WTC11 (cell line): ENCODE data around the gene COL3A1. TPM values are rescaled to one million over a fixed set of nuclear protein-coding genes. Genes with fewer than 3 reads are reported as not detected.

Experiments used
- ATAC-seq: fragments of 200-7000 bp; cut with Tn5 transposase; 2 replicates; pipeline ENCODE4 v1.10.0; 2021; ENCODE audit warnings: mild to moderate bottlenecking, moderate library complexity
- CTCF ChIA-PET: fragments of 300-600 bp; sonication (Branson Sonifier 250); formaldehyde crosslinking; loops from one replicate; lab custom pipeline; 2021; ENCODE audit warnings: antibody characterized with exemption; lab: Charles Lee
- POLR2A ChIA-PET: fragments of 350-600 bp; sonication (Branson Sonifier 250); formaldehyde crosslinking; loops from one replicate; lab custom pipeline; 2021; ENCODE audit warnings: antibody characterized with exemption; lab: Charles Lee
- DNase-seq: peaks from one replicate; pipeline ENCODE4 v3.0.0; 2021; ENCODE audit warnings: low spot score
- H3K27ac Mint-ChIP-seq: 2 replicates; pipeline ENCODE4 v1.8.0; 2021; ENCODE audit warnings: mixed read lengths
- H3K27me3 Mint-ChIP-seq: 2 replicates; pipeline ENCODE4 v1.8.0; 2021; ENCODE audit warnings: low read depth, mild to moderate bottlenecking, moderate library complexity, mixed read lengths
- H3K36me3 Mint-ChIP-seq: 2 replicates; pipeline ENCODE4 v1.8.0; 2021; ENCODE audit warnings: mixed read lengths
- H3K4me1 Mint-ChIP-seq: 2 replicates; pipeline ENCODE4 v1.8.0; 2022; ENCODE audit warnings: mixed read lengths
- H3K4me3 Mint-ChIP-seq: 2 replicates; pipeline ENCODE4 v1.8.0; 2021; ENCODE audit warnings: mild to moderate bottlenecking, moderate library complexity, mixed read lengths
- H3K9me3 Mint-ChIP-seq: 2 replicates; pipeline ENCODE4 v1.8.0; 2021; ENCODE audit warnings: mixed read lengths
- AR ChIP-seq: fragments of 250-450 bp; sonication (Bioruptor Pico); IDR thresholded peaks from 2 replicates; pipeline ENCODE4 v1.9.0; 2021; ENCODE audit warnings: mild to moderate bottlenecking
- ATF3 ChIP-seq: sonication (generic); formaldehyde crosslinking; conservative IDR thresholded peaks from 2 replicates; pipeline ENCODE4 v1.8.1; 2022; ENCODE audit warnings: mild to moderate bottlenecking, missing genetic modification reagents
- CDX4 ChIP-seq: fragments of 250-450 bp; sonication (Bioruptor Pico); IDR thresholded peaks from 2 replicates; pipeline ENCODE4 v1.9.0; 2021; ENCODE audit warnings: moderate library complexity, mild to moderate bottlenecking, inconsistent platforms, borderline replicate concordance
- E2F4 ChIP-seq: sonication (generic); formaldehyde crosslinking; IDR thresholded peaks from 2 replicates; pipeline ENCODE4 v1.8.1; 2022; ENCODE audit warnings: low read depth, mild to moderate bottlenecking, moderate library complexity, missing genetic modification reagents, borderline replicate concordance
- ELF4 ChIP-seq: sonication (generic); formaldehyde crosslinking; IDR thresholded peaks from 2 replicates; pipeline ENCODE4 v1.8.1; 2022; ENCODE audit warnings: low read depth, mild to moderate bottlenecking, moderate library complexity, missing genetic modification reagents
- ESRRA ChIP-seq: sonication (generic); formaldehyde crosslinking; IDR thresholded peaks from 2 replicates; pipeline ENCODE4 v1.8.1; 2022; ENCODE audit warnings: mild to moderate bottlenecking, missing genetic modification reagents, borderline replicate concordance
- FOXP4 ChIP-seq: sonication (generic); formaldehyde crosslinking; IDR thresholded peaks from 2 replicates; pipeline ENCODE4 v1.8.0; 2022; ENCODE audit warnings: mild to moderate bottlenecking, missing genetic modification reagents
- GABPB1 ChIP-seq: sonication (generic); formaldehyde crosslinking; IDR thresholded peaks from 2 replicates; pipeline ENCODE4 v1.8.1; 2023; ENCODE audit warnings: mild to moderate bottlenecking, missing genetic modification reagents
- GRHL2 ChIP-seq: fragments of 250-450 bp; sonication (Bioruptor Pico); IDR thresholded peaks from 2 replicates; pipeline ENCODE4 v1.8.0; 2022; ENCODE audit warnings: mild to moderate bottlenecking, moderate library complexity; ENCODE audit not compliant: insufficient replicate concordance, severe bottlenecking
- HMGA2 ChIP-seq: fragments of 250-450 bp; sonication (Bioruptor Pico); IDR thresholded peaks from 2 replicates; pipeline ENCODE4 v1.4.0; 2021; ENCODE audit warnings: mild to moderate bottlenecking, moderate library complexity
- MAX ChIP-seq: sonication (generic); formaldehyde crosslinking; IDR thresholded peaks from 2 replicates; pipeline ENCODE4 v1.8.0; 2022; ENCODE audit warnings: mild to moderate bottlenecking, missing genetic modification reagents
- NR1H2 ChIP-seq: sonication (generic); formaldehyde crosslinking; IDR thresholded peaks from 2 replicates; pipeline ENCODE4 v1.9.0; 2021; ENCODE audit warnings: mild to moderate bottlenecking, moderate library complexity, missing genetic modification reagents
- NR2C2 ChIP-seq: sonication (generic); formaldehyde crosslinking; IDR thresholded peaks from 2 replicates; pipeline ENCODE4 v1.8.0; 2022; ENCODE audit warnings: mild to moderate bottlenecking, missing genetic modification reagents
- OVOL2 ChIP-seq: fragments of 250-450 bp; sonication (Bioruptor Pico); IDR thresholded peaks from 2 replicates; pipeline ENCODE4 v1.9.0; 2021; ENCODE audit warnings: mild to moderate bottlenecking, borderline replicate concordance
- TCF7 ChIP-seq: sonication (generic); formaldehyde crosslinking; IDR thresholded peaks from 2 replicates; pipeline ENCODE4 v1.8.0; 2022; ENCODE audit warnings: mild to moderate bottlenecking, low read depth, missing genetic modification reagents, moderate library complexity
- TEAD1 ChIP-seq: sonication (generic); formaldehyde crosslinking; IDR thresholded peaks from 2 replicates; pipeline ENCODE4 v1.8.0; 2022; ENCODE audit warnings: mild to moderate bottlenecking, missing genetic modification reagents
- ZNF263 ChIP-seq: sonication (generic); formaldehyde crosslinking; IDR thresholded peaks from 2 replicates; pipeline ENCODE4 v1.8.1; 2022; ENCODE audit warnings: low read depth, mild to moderate bottlenecking, moderate library complexity, missing genetic modification reagents
- ZNF416 ChIP-seq: fragments of 250-450 bp; sonication (Bioruptor Pico); IDR thresholded peaks from 2 replicates; pipeline ENCODE4 v1.9.0; 2021; ENCODE audit warnings: mild to moderate bottlenecking, inconsistent platforms
- total RNA-seq: library from RNA; stranded (reverse); gene quantifications from 3 replicates; pipeline ENCODE4 v1.2.3, GENCODE V29; 2021

The COL3A1 gene
- total RNA-seq, 1 experiment from 2014 or later = 0.61 TPM

GRCh38 chr2:188984065-188984491 lies 9.9 kb downstream of the COL3A1 start (continued):
- TF ChIP-seq AR (CRISPR knock-in tag) (no peak), CDX4 (CRISPR knock-in tag) (no peak), MAX (no peak)

GRCh38 chr2:188984680-188985079 lies 10.5 kb downstream of the COL3A1 start:
- H3K27ac Mint-ChIP-seq = no peak overlapping the region
- H3K9me3 Mint-ChIP-seq = no peaks in the 10 kb centered on the region
- H3K4me3 Mint-ChIP-seq = no peak overlapping the region
- H3K27me3 Mint-ChIP-seq = no peaks in the 10 kb centered on the region
- no peaks in the 10 kb centered on the region for H3K36me3 Mint-ChIP-seq
- no peak for TF ChIP-seq TCF7 (CRISPR knock-in tag)
- TF ChIP-seq GABPB1 (CRISPR knock-in tag) = no peak
- TF ChIP-seq NR1H2 (CRISPR knock-in tag) = no peak
- TF ChIP-seq ELF4 (CRISPR knock-in tag) = no peak
- TF ChIP-seq OVOL2 (CRISPR knock-in tag) = no peak
- no peak for TF ChIP-seq E2F4
- TF ChIP-seq HMGA2 (CRISPR knock-in tag) = no peak
- TF ChIP-seq ATF3 (CRISPR knock-in tag) = no peak
- TF ChIP-seq ZNF263 (CRISPR knock-in tag) = no peak
- no peak for TF ChIP-seq TEAD1 (CRISPR knock-in tag)
- no peak for TF ChIP-seq FOXP4 (CRISPR knock-in tag)
- no peak for TF ChIP-seq ESRRA (CRISPR knock-in tag)
- no peak for TF ChIP-seq GRHL2 (CRISPR knock-in tag)
- TF ChIP-seq AR (CRISPR knock-in tag) = no peak
- no peak for TF ChIP-seq NR2C2
- TF ChIP-seq ZNF416 = no peak
- H3K4me1 Mint-ChIP-seq = no peaks in the 10 kb centered on the region
- POLR2A ChIA-PET = no interaction called here
- CTCF ChIA-PET = interaction anchor here (0.8 to 1.7 kb wide), 10 partner anchors 10 to 532 kb away, joined by 3 to 9 read pairs (median 4); no protein-coding TSS in a partner anchor
- DNase-seq (no peak), ATAC-seq (no peak)
